ENCODE measurements around the gene CARMIL1. TPM values are rescaled to one million over a fixed set of nuclear protein-coding genes. Genes with fewer than 3 reads are reported as not detected.

CARMIL1 gene
- total and polyA plus RNA-seq, 8 donors, result 5.9 to 9.4 (median 7.8) TPM

DNA sequence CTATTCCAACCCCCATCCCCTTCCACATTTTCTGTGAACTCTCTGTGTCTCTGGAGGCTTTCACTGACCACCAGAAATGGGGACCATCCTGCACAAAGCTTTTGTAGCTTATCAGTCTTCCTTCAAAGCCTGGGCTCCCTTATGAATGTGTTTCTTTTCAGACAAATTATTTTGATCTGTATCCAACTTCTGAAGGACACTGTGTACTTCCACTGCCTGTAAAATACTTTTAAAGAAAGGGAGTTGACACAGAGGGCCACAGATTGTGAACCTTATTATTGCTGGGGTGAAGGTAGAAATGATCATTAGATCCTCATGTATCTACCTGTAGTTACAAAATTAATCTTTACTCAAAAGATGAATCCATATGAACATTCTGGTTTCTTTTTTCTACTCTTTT, 135.6 kb downstream of the CARMIL1 start:
- Histone ChIP-seq H3K27ac (no peak overlapping the region), H3K4me1 (peaks cover 11 to 24% (median 13%) of the 10 kb centered on the region in 3 donors), H3K9me3 (no peaks in the 10 kb centered on the region), H3K27me3 (no peaks in the 10 kb centered on the region), H3K4me3 (no peak overlapping the region), H3K36me3 (no peaks in the 10 kb centered on the region)
- TF ChIP-seq, protein P1, sequence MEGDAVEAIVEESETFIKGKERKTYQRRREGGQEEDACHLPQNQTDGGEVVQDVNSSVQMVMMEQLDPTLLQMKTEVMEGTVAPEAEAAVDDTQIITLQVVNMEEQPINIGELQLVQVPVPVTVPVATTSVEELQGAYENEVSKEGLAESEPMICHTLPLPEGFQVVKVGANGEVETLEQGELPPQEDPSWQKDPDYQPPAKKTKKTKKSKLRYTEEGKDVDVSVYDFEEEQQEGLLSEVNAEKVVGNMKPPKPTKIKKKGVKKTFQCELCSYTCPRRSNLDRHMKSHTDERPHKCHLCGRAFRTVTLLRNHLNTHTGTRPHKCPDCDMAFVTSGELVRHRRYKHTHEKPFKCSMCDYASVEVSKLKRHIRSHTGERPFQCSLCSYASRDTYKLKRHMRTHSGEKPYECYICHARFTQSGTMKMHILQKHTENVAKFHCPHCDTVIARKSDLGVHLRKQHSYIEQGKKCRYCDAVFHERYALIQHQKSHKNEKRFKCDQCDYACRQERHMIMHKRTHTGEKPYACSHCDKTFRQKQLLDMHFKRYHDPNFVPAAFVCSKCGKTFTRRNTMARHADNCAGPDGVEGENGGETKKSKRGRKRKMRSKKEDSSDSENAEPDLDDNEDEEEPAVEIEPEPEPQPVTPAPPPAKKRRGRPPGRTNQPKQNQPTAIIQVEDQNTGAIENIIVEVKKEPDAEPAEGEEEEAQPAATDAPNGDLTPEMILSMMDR (IDR thresholded peaks at IDR 0.05), result no peak
- intact Hi-C loops (cut with DNase I), result no loop called here
- ATAC-seq (peak in 1 of 4 donors; percentile 54), FAIRE-seq (no peak), DNase-seq (no peak)

DNA sequence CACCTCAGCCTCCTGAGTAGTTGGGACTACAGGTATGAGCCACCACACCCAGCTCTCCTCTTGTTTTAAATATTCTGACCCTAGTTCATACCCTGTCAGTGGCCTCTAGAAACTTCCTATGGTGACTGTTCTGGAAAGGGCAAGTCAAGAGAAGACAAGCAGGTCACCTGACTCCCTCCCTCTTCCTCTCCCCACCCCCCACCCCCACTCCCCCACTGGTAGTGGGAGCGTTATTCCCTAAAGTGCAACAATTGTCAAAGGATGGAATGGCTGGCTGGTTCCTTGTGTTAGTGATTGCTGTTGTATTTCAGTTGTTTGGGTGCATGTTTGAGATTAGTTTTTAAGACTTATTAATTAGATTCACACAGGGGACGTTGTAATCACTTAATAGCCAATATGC, 136.1 kb downstream of the CARMIL1 start:
- WGBS, 2 donors, result 75 to 90% methylated on average over 2 of the region's 2 CpGs
- no peaks in the 10 kb centered on the region for H3K36me3 ChIP-seq
- H3K9me3 ChIP-seq, result no peaks in the 10 kb centered on the region
- no peak for DNase-seq
- H3K27me3 ChIP-seq, result no peaks in the 10 kb centered on the region
- intact Hi-C loops (cut with DNase I), result no loop called here
- peaks cover 11 to 24% (median 13%) of the 10 kb centered on the region in 3 donors for H3K4me1 ChIP-seq
- no peak overlapping the region for H3K4me3 ChIP-seq
- TF ChIP-seq, protein P1 (IDR thresholded peaks at IDR 0.05), result no peak
- H3K27ac ChIP-seq, result no peak overlapping the region
- no peak for FAIRE-seq
- ATAC-seq, result no peak

DNA sequence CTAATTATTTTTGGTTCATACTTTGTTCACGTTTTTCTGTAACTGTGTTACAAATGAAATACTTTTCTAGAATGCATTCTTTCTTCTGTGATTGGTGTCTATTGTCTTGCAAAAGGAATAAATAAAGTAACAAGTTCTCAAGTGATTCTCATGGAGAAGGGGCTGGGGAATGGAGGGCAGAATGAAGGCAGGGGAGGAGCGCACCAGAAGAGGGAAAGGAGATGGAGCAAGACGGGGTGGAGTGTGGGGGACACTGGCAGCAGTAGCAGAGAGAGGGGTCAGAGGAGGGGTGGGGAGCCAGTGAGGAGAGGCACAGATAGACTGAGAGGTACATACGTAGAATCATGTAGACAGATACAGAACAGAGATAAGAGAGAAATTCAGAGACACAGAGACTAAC, 136.5 kb downstream of the CARMIL1 start:
- WGBS, 2 donors, result 76 to 79% methylated on average over 4 of the region's 4 CpGs
- intact Hi-C loops (cut with DNase I), result no loop called here
- Histone ChIP-seq H3K4me3 (no peak overlapping the region), H3K36me3 (no peaks in the 10 kb centered on the region), H3K27ac (no peak overlapping the region), H3K9me3 (no peaks in the 10 kb centered on the region), H3K4me1 (peaks cover 11 to 24% (median 13%) of the 10 kb centered on the region in 3 donors), H3K27me3 (no peaks in the 10 kb centered on the region)
- FAIRE-seq, result no peak
- TF ChIP-seq, protein P1 (IDR thresholded peaks at IDR 0.05), result no peak
- DNase-seq, result no peak
- ATAC-seq, result no peak

DNA sequence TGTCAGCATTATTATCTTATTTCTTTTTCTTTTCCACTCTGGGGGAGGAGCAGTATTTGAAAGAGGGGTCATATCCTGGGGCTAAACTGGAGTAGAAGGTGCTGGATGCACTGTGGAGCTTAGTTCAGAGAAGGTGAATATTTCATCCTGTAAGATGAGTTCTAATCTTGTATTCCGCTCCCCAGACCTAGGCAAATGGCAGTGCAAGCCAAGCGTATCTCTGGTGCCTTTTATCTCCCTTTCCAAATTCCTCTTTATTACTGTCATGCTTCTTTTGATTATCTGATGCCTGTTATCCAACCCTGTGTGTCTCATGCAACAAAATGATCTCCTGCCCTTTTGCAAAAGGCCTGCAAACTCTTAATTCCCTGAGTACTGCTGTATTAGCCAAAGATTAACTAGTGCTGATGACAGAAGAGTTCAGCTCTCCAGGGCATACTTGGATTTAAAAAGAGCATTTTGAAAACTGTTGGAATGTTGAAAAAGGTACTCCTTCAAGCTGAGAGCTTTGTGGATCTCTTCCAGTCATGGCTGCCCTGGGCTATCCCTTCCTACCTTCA, 138.0 kb downstream of the CARMIL1 start:
- WGBS, 2 donors, result 76 to 82% methylated on average over 2 of the region's 2 CpGs
- Histone ChIP-seq H3K9me3 (no peaks in the 10 kb centered on the region), H3K4me3 (no peak overlapping the region), H3K27ac (no peak overlapping the region), H3K36me3 (no peaks in the 10 kb centered on the region), H3K4me1 (peaks cover 10 to 15% (median 11%) of the 10 kb centered on the region in 3 donors), H3K27me3 (no peaks in the 10 kb centered on the region)
- TF ChIP-seq, protein P1 (IDR thresholded peaks at IDR 0.05), result no peak
- DNase-seq (no peak), FAIRE-seq (no peak), ATAC-seq (no peak)
- intact Hi-C loops (cut with DNase I), result no loop called here

DNA sequence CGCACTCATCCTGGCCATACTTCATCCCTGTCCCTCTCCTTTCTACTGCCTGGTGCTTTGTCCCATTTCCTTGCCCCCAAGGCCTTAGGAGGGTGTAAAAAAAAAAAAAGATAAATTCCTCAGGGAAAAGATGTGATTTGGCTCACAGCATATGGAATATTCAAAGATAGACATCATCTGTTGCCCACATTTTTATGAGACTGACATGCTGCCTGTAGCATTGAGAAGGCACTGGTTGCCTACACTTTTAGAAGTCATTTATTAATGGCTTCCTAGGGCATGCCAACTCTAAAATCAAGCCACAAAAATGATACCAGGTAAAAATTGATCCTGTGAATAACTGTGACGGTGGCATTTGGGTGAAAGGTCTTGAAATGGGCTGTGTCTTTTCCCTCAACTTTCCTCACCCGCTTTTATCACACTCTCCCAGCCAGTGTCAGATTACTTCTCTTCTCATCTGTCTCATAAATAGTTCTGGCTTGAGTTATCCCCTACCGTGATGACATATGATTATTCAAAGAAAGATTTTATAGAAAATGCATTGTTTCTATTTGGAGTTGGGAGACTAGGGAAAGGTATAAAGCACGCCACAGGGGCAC, 139.4 kb downstream of the CARMIL1 start:
- Histone ChIP-seq H3K9me3 (no peaks in the 10 kb centered on the region), H3K27ac (no peak overlapping the region), H3K4me3 (no peak overlapping the region), H3K27me3 (no peaks in the 10 kb centered on the region), H3K36me3 (no peaks in the 10 kb centered on the region), H3K4me1 (peaks cover 6 to 11% (median 8%) of the 10 kb centered on the region in 3 donors)
- DNase-seq (no peak), FAIRE-seq (no peak), ATAC-seq (no peak)
- intact Hi-C loops (cut with DNase I), result no loop called here
- WGBS, 2 donors, result 49 to 65% methylated on average over 5 of the region's 5 CpGs
- TF ChIP-seq, protein P1 (IDR thresholded peaks at IDR 0.05), result no peak

All from pancreas (tissue), 10 donors.